ENCODE results near the gene ITGA11.
A peak's percentile ranks its signal among the peaks of the same experiment; 100 is the strongest.

Gene ITGA11

GRCh38 chr15:68445351-68445750, 13.4 kb upstream of the ITGA11 start:
- DNase-seq = no peak

GRCh38 chr15:68444336-68444735, 12.4 kb upstream of the ITGA11 start:
- no peak for DNase-seq

DNA sequence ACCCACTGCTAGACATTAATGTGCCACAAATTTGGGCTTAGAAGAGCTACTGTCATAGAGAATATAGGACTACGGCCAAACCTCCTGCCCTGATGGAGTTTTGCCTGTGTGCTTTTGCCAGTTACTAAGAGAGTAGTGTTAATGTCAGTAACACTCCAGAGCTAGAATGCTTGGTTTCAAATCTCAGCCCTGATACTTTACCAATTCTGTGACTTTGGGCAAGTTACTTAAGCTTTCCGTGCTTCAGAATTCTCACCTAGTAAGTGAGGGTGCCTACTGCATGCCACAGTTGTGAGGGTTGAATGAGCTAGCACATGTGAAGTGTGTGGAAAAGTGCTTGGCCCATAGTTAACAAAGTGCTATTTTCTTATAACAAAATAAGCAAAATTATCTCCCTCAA, 10.9 kb upstream of the ITGA11 start:
- no peak for DNase-seq

DNA sequence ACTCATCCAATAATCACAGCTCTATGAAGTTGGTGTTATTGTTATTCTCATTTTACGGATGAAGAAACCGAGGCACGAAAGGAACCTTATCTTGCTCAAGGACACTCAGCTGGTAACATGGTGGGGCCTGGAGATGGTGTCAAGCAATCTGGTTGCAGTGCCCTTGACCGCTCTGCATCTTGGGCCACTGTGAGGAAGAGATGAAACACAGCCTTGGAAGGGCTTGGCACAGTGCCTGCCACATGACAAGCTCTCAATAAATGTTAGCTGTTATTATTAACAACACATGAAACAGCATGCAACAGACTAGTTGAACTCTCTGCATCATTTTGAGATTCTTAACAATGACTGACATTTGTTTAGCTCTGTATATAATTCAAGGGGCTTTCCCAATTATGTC, 10.1 kb upstream of the ITGA11 start:
- peak; percentile 74 for DNase-seq

GRCh38 chr15:68441045-68441743, 9.2 kb upstream of the ITGA11 start:
- DNase-seq = no peak

GRCh38 chr15:68440136-68440535, 8.2 kb upstream of the ITGA11 start:
- DNase-seq = no peak

DNA sequence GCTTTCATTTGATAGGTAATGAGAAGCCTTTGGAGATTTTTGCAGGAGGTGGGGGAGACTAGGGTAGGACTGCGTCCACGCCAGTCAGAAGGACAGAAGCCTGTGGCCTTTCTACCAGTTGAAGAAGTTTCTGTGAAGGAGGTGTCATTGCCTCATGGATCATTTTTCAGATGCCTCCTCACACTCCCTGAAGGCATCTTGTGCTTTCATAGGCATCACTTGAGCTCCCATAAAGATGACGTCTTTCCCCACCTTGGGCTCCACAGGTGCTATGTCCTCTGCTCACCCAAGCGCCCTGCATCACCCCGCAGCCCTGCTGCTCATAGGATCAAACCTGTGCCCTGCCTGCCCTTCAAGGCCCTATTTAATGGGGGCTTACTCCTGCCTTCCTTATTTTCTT, 7.5 kb upstream of the ITGA11 start:
- no peak for DNase-seq

DNA sequence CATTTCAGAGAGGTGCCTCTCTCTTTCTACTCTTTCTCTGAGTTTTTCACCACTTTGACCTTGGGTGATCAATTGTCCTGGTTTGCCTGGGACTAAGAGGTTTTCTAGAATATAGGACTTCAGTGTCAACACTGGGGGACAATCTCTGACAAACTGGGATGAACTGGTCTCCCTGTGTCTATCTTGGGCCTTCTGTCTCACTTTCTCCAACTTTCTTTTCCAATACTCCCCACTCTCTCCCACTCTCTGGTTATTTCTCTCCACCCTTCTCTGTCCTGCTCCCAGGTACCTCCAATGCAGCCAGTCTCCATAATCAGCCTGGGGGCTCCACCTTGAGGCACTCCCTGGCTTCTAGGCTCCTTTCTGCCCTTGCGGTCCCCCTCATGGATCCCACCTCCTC, 4.7 kb upstream of the ITGA11 start:
- DNase-seq = no peak

- no peak for DNase-seq
These were observed 4.0 kb upstream of the ITGA11 start for GRCh38 chr15:68435966-68436365.

- no peak for DNase-seq
These were observed 2.1 kb upstream of the ITGA11 start for GRCh38 chr15:68434021-68434420.

DNA sequence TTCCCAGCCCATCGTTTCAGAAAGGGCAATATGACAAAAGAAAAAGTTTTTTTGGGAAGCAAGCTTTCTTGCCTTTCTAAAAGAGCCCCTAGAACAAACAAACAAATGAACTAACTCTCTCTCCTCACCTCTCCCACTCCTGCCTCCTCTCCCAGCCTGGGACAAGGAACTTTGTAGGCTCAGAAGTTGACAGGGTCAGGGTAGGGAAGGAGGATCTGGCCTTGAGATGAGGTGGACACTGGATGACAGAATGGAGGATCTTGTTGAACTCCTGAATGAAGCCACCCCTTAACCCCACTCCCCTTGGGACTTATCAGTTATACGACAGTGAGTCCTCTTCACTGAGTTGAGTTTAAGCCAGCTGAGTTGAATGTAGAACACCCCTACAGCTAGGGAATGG, 1.6 kb upstream of the ITGA11 start:
- DNase-seq = no peak

GRCh38 chr15:68432441-68433064, 590 bp upstream of the ITGA11 start:
- no peak for DNase-seq

- DNase-seq = no peak
These were observed 749 bp downstream of the ITGA11 start for GRCh38 chr15:68431037-68431791.

- no peak for DNase-seq
These were observed 1.4 kb downstream of the ITGA11 start for GRCh38 chr15:68430471-68431036.

- DNase-seq = peak; percentile 92
These were observed 2.1 kb downstream of the ITGA11 start for GRCh38 chr15:68429691-68430470.

GRCh38 chr15:68428431-68428940, 3.5 kb downstream of the ITGA11 start:
- no peak for DNase-seq

GRCh38 chr15:68427963-68428362, 4.0 kb downstream of the ITGA11 start:
- DNase-seq = peak; percentile 56

- peak; percentile 71 for DNase-seq
These were observed 4.6 kb downstream of the ITGA11 start for GRCh38 chr15:68427366-68427765.

GRCh38 chr15:68426116-68426515, 5.8 kb downstream of the ITGA11 start:
- DNase-seq = no peak

DNA sequence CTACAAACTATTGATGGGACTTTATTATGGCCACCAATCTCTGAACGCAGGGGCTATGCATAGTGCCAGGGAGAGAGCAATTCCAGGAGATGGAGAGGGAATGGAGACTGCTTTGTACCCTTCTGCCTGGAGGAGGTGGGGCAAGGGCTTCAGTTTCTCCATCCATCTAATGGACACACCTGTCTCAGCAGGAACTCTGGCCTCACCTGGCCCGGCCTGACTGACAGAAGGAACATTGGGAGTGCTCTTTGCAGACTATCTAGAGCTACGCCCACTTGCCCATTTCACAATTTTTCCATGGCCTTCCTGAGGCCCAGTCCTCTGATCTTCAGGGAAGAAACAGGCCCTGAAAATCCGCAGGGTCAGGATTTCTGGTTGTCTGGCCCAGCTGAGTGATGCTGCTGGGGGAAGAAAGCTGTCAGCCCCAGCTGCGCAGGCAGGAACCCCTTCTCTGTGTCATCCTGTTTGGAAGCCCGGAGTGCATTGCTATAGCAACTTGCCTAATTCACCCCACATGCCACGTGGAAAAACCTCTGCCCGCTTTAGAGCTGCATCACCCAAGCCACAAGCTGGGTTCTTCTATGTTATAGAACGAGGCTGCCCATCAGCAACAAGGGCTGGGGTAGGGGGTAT, 6.4 kb downstream of the ITGA11 start:
- DNase-seq = peak; percentile 85

- no peak for DNase-seq
These were observed 7.1 kb downstream of the ITGA11 start for GRCh38 chr15:68424754-68425390.

Measured in fibroblast of skin of abdomen (primary cell).